H1 (cell line): ENCODE results near the gene TEX22. TPM values are rescaled to one million over a fixed set of nuclear protein-coding genes. Genes with fewer than 3 reads are reported as not detected.

Experiments
- EGR1 ChIP-seq: IDR thresholded peaks from 2 replicates; pipeline ENCODE4 v1.6.1; 2011; ENCODE audit warnings: low read depth, low read length, borderline replicate concordance
- GABPA ChIP-seq: IDR thresholded peaks from 2 replicates; pipeline ENCODE4 v1.6.1; 2011; ENCODE audit warnings: mild to moderate bottlenecking, low read length, moderate library complexity, borderline replicate concordance; ENCODE audit not compliant: insufficient read depth
- POU5F1 ChIP-seq: IDR thresholded peaks from 2 replicates; pipeline ENCODE4 v1.6.1; 2011; ENCODE audit warnings: low read depth, mild to moderate bottlenecking, low read length, moderate library complexity
- SP2 ChIP-seq: IDR thresholded peaks from 2 replicates; pipeline ENCODE4 v1.6.1; 2012; ENCODE audit warnings: mild to moderate bottlenecking, low read length, inconsistent platforms
- SRF ChIP-seq: IDR thresholded peaks from 2 replicates; pipeline ENCODE4 v1.6.1; 2011; ENCODE audit warnings: mild to moderate bottlenecking, low read depth, low read length, moderate library complexity
- TAF7 ChIP-seq: optimal IDR thresholded peaks from 2 replicates; pipeline ENCODE3; 2011; ENCODE audit warnings: low read depth, mild to moderate bottlenecking, inconsistent platforms, low read length, moderate library complexity, borderline replicate concordance
- TBP ChIP-seq: IDR thresholded peaks from 2 replicates; pipeline ENCODE4 v1.6.1; 2011; ENCODE audit warnings: low read depth, low read length, improper control_type of control experiment
- TCF12 ChIP-seq: IDR thresholded peaks from 2 replicates; pipeline ENCODE4 v1.6.1; 2011; ENCODE audit warnings: low read depth, mild to moderate bottlenecking, low read length
- polyA plus RNA-seq, 7 experiments: library from polyadenylated mRNA; depleted of rRNA in 3 of 7; stranded (reverse) in 5 of 7; unstranded in 2 of 7; fragments of >200 nt in 5 of 7; fragments of 200-250 nt in 2 of 7; gene quantifications; 1 replicate in 5 of 7; 2 replicates in 1 of 7; 4 replicates in 1 of 7; pipeline versions ENCODE4 v1.2.1 to v1.2.3, GENCODE V29; 2011 to 2013; ENCODE audit warnings: missing spikeins in 2 of 7, mixed read lengths in 2 of 7
- total RNA-seq: library from RNA; stranded (reverse); fragmentation: NEBNext Ultra II Directional; extraction: Animal tissue kit (Norgen Biotek cat#: 25700); gene quantifications from 2 replicates; pipeline ENCODE4 v1.2.1, GENCODE V29; 2021

TEX22 gene
- total and polyA plus RNA-seq, 2 of the 8 experiments (the other 6 are each of a cell fraction or from before 2014, with no cell fraction given) = 0.24 to 0.39 TPM

DNA sequence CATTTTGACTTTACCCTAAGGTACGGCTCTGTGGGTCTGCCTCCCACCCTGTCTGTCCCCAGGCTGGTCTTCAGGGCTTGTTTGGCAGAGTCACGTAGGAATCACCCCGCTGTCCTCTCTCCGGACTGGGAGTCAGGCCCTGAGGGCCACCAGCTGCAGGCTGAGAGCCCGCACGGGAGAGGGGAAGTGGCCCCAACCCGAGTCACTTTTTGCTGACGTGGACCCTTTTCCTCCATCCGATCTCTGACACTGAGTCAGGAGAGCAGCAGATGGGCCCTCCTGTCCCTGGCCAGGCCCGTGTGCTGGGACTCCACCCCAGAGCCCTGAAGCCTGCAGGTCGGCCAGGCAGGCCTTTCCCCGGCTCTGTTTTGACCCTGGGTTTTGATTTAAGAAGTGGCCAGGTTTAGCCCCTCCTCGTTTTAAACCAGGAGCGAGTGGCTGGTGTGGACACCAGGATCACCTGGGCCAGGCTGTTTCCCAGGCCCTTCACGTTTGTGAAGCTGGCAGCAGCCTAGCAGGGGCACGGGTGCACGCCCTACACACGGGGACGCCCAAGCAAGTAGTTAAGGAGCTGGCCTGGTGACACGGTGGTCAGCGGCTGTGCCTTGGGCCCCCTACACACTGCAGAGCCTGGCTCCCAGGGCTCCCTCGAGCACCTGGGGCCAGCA lies 12.5 kb upstream of the TEX22 start (continued):
- TF ChIP-seq GABPA (no peak), SP2 (no peak), TCF12 (no peak), SRF (no peak), TBP (no peak), EGR1 (no peak), POU5F1 (no peak), TAF7 (no peak)
